ENCODE measurements around the gene R3HDM4. TPM values are rescaled to one million over a fixed set of nuclear protein-coding genes. Genes with fewer than 3 reads are reported as not detected.
"Not testable (repeated sequence)": the region's sequence is repeated elsewhere in the genome, so short reads cannot be mapped to it uniquely, and the experiment has no call there.

The R3HDM4 gene
- total RNA-seq, 4 donors from 2014 or later = 5.3 to 38.2 (median 21.2) TPM

DNA sequence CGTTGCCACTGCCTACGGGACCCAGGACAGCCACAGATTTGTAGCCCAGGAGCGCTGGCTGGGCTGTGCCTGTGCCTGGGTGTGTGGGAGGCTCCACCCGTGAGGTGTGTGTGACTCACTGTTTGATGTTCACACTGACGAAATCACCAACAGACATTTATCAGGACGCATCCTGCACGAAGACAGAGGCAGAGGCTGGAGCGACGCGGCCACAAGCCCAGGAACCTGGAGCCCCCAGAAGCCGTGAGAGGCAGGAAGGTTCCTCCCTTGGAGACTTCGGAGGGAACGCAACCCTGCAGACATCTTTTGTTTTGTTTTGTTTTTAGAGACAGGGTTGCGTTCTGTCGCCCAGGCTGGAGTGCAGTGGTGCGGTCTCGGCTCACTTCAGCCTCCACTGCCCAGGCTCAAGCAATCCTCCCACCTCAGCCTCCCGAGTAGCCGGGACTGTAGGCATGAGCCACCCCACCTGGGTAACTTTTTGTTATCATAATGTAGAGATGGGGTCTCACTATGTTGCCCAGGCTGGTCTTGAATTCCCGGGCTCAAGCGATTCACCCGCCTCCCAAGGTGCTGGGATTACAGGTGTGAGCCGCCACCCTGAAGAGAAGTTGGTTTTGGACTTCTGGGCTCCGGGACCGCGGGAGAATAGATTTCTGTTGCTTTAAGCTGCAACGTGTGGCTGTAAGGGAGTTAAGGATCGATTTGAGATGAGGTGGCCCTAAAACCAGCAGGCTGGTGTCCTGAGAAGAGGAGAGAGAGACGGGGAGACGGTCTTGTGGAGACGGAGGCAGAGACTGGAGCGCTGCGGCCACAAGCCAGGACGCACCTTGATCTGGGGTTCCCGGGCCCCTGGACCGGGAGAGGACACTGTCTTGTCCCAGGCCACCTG lies 46.2 kb upstream of the R3HDM4 start:
- Histone ChIP-seq H3K4me3 (no peak overlapping the region), H3K27me3 (no peaks in the 10 kb centered on the region), H3K4me1 (no peaks in the 10 kb centered on the region), H3K36me3 (no peaks in the 10 kb centered on the region), H3K27ac (no peak overlapping the region), H3K9me3 (no peaks in the 10 kb centered on the region)
- intact Hi-C loops (cut with DNase I; ENCODE audit: low total_unique reads) = no loop called here
- DNase-seq = no peak
- TF ChIP-seq, protein P1, sequence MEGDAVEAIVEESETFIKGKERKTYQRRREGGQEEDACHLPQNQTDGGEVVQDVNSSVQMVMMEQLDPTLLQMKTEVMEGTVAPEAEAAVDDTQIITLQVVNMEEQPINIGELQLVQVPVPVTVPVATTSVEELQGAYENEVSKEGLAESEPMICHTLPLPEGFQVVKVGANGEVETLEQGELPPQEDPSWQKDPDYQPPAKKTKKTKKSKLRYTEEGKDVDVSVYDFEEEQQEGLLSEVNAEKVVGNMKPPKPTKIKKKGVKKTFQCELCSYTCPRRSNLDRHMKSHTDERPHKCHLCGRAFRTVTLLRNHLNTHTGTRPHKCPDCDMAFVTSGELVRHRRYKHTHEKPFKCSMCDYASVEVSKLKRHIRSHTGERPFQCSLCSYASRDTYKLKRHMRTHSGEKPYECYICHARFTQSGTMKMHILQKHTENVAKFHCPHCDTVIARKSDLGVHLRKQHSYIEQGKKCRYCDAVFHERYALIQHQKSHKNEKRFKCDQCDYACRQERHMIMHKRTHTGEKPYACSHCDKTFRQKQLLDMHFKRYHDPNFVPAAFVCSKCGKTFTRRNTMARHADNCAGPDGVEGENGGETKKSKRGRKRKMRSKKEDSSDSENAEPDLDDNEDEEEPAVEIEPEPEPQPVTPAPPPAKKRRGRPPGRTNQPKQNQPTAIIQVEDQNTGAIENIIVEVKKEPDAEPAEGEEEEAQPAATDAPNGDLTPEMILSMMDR (IDR thresholded peaks at IDR 0.05) = no peak
- no peak for TF ChIP-seq POLR2A (IDR thresholded peaks at IDR 0.05)

DNA sequence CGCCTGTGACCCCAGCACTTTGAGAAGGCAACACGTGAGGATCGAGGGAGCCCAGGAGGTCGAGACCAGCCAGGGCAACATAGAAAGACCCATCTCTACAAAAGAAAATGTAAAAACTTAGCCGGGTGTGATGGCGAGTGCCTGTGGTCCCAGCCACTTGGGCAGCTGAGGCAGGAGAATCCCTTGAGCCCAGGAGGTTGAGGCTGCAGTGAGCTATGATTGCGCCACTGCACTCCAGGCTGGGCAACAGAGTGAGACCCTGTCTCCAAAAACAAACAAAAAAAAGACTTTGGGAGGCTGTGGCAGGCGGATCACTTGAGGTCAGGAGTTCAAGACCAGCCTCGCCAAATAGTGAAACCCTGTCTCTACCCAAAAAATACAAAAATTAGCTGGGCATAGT lies 44.6 kb upstream of the R3HDM4 start:
- H3K27me3 ChIP-seq; DNase-seq; H3K4me3 ChIP-seq; H3K36me3 ChIP-seq; H3K27ac ChIP-seq; H3K4me1 ChIP-seq; intact Hi-C loops (cut with DNase I; ENCODE audit: low total_unique reads); H3K9me3 ChIP-seq: not testable (repeated sequence)

GRCh38 chr19:956766-957440 lies 43.9 kb upstream of the R3HDM4 start:
- DNase-seq = no peak
- Histone ChIP-seq H3K27me3 (no peaks in the 10 kb centered on the region), H3K9me3 (no peaks in the 10 kb centered on the region), H3K4me3 (no peak overlapping the region), H3K27ac (no peak overlapping the region), H3K4me1 (no peaks in the 10 kb centered on the region), H3K36me3 (no peaks in the 10 kb centered on the region)
- intact Hi-C loops (cut with DNase I; ENCODE audit: low total_unique reads) = no loop called here
- TF ChIP-seq POLR2A (IDR thresholded peaks at IDR 0.05) = no peak
- TF ChIP-seq, protein P1 (IDR thresholded peaks at IDR 0.05) = no peak

- DNase-seq = no peak
- H3K36me3 ChIP-seq = no peaks in the 10 kb centered on the region
- intact Hi-C loops (cut with DNase I; ENCODE audit: low total_unique reads) = no loop called here
These were observed 43.1 kb upstream of the R3HDM4 start for GRCh38 chr19:955803-956765.

More at GRCh38 chr19:955803-956765, 43.1 kb upstream of the R3HDM4 start:
- TF ChIP-seq POLR2A (IDR thresholded peaks at IDR 0.05) = no peak
- TF ChIP-seq, protein P1 (IDR thresholded peaks at IDR 0.05) = no peak
- Histone ChIP-seq H3K9me3 (no peaks in the 10 kb centered on the region), H3K27me3 (no peaks in the 10 kb centered on the region), H3K4me3 (no peak overlapping the region), H3K27ac (no peak overlapping the region), H3K4me1 (no peaks in the 10 kb centered on the region)
